HuH-7 (cell line): ENCODE data around the gene ZNF100.
"Not testable (repeated sequence)": the region's sequence is repeated elsewhere in the genome, so short reads cannot be mapped to it uniquely, and the experiment has no call there.

Experiments used
- DNase-seq: peaks from one replicate; pipeline ENCODE4 v3.0.0; 2011; ENCODE audit warnings: low spot score

ZNF100 gene

GRCh38 chr19:21704320-21704719 lies 63.1 kb downstream of the ZNF100 start:
- DNase-seq: no peak

GRCh38 chr19:21699197-21699596 lies 68.2 kb downstream of the ZNF100 start:
- DNase-seq: no peak

GRCh38 chr19:21698215-21698614 lies 69.2 kb downstream of the ZNF100 start:
- peak; percentile 20 for DNase-seq

GRCh38 chr19:21697698-21698097 lies 69.7 kb downstream of the ZNF100 start:
- no peak for DNase-seq

- no peak for DNase-seq
These were observed 73.0 kb downstream of the ZNF100 start for GRCh38 chr19:21694171-21694906.

GRCh38 chr19:21693399-21693798 lies 74.0 kb downstream of the ZNF100 start:
- DNase-seq: no peak

- DNase-seq: no peak
These were observed 75.7 kb downstream of the ZNF100 start for GRCh38 chr19:21691661-21692060.

GRCh38 chr19:21688464-21688863 lies 78.9 kb downstream of the ZNF100 start:
- no peak for DNase-seq

- no peak for DNase-seq
These were observed 86.7 kb downstream of the ZNF100 start for GRCh38 chr19:21680671-21681070.

- DNase-seq: no peak
These were observed 87.4 kb downstream of the ZNF100 start for GRCh38 chr19:21680026-21680425.

- no peak for DNase-seq
These were observed 89.5 kb downstream of the ZNF100 start for GRCh38 chr19:21677696-21678418.

- DNase-seq: no peak
These were observed 92.9 kb downstream of the ZNF100 start for GRCh38 chr19:21674454-21674853.

- DNase-seq: not testable (repeated sequence)
These were observed 93.9 kb downstream of the ZNF100 start for GRCh38 chr19:21673479-21673878.
